Dedifferentiated amniotic fluid mesenchymal stem cell (primary cell): ENCODE data around the gene MEX3D.
"Not testable (repeated sequence)": the region's sequence is repeated elsewhere in the genome, so short reads cannot be mapped to it uniquely, and the experiment has no call there.

Source experiments
- DNase-seq: peaks from one replicate; pipeline ENCODE4 v3.0.0-alpha.2; 2016; ENCODE audit errors: extremely low spot score

The MEX3D gene

GRCh38 chr19:1538978-1539377 lies 29.1 kb downstream of the MEX3D start:
- DNase-seq: no peak

GRCh38 chr19:1535699-1536098 lies 32.4 kb downstream of the MEX3D start:
- not testable (repeated sequence) for DNase-seq

- no peak for DNase-seq
These were observed 33.2 kb downstream of the MEX3D start for GRCh38 chr19:1534972-1535371.

- no peak for DNase-seq
These were observed 34.5 kb downstream of the MEX3D start for GRCh38 chr19:1533510-1534150.

- DNase-seq: no peak
These were observed 36.1 kb downstream of the MEX3D start for GRCh38 chr19:1532003-1532402.

- no peak for DNase-seq
These were observed 36.5 kb downstream of the MEX3D start for GRCh38 chr19:1531587-1531986.

- DNase-seq: not testable (repeated sequence)
These were observed 37.3 kb downstream of the MEX3D start for GRCh38 chr19:1530856-1531255.

GRCh38 chr19:1529430-1529816 lies 38.7 kb downstream of the MEX3D start:
- DNase-seq: no peak

- DNase-seq: no peak
These were observed 39.3 kb downstream of the MEX3D start for GRCh38 chr19:1528596-1529429.

- no peak for DNase-seq
These were observed 40.3 kb downstream of the MEX3D start for GRCh38 chr19:1527650-1528309.

GRCh38 chr19:1526979-1527649 lies 41.0 kb downstream of the MEX3D start:
- DNase-seq: no peak

GRCh38 chr19:1526066-1526778 lies 41.9 kb downstream of the MEX3D start:
- no peak for DNase-seq

GRCh38 chr19:1525343-1525742 lies 42.8 kb downstream of the MEX3D start:
- no peak for DNase-seq

- no peak for DNase-seq
These were observed 43.2 kb downstream of the MEX3D start for GRCh38 chr19:1524972-1525325.

- no peak for DNase-seq
These were observed 43.7 kb downstream of the MEX3D start for GRCh38 chr19:1524287-1524971.

GRCh38 chr19:1523412-1524286 lies 44.5 kb downstream of the MEX3D start, which contains the start of gene PLK5:
TSS of gene PLK5 (plus strand) at chr19:1524077. CDS start at chr19:1526997, 2,920 bp downstream.
- DNase-seq: no peak

GRCh38 chr19:1522838-1523237 lies 45.3 kb downstream of the MEX3D start:
- DNase-seq: no peak

GRCh38 chr19:1522061-1522460 lies 46.1 kb downstream of the MEX3D start:
- DNase-seq: no peak

- DNase-seq: no peak
These were observed 46.5 kb downstream of the MEX3D start for GRCh38 chr19:1521636-1522035.

- DNase-seq: no peak
These were observed 47.8 kb downstream of the MEX3D start for GRCh38 chr19:1520203-1520780.
